NCI-H2227 (cell line): Measurements from ENCODE around the gene TMEM203.

Experiments
- DNase-seq: peaks from one replicate; lab custom pipeline; 2025; ENCODE audit not compliant: unreplicated experiment; lab: John Stamatoyannopoulos, UW

The TMEM203 gene

DNA sequence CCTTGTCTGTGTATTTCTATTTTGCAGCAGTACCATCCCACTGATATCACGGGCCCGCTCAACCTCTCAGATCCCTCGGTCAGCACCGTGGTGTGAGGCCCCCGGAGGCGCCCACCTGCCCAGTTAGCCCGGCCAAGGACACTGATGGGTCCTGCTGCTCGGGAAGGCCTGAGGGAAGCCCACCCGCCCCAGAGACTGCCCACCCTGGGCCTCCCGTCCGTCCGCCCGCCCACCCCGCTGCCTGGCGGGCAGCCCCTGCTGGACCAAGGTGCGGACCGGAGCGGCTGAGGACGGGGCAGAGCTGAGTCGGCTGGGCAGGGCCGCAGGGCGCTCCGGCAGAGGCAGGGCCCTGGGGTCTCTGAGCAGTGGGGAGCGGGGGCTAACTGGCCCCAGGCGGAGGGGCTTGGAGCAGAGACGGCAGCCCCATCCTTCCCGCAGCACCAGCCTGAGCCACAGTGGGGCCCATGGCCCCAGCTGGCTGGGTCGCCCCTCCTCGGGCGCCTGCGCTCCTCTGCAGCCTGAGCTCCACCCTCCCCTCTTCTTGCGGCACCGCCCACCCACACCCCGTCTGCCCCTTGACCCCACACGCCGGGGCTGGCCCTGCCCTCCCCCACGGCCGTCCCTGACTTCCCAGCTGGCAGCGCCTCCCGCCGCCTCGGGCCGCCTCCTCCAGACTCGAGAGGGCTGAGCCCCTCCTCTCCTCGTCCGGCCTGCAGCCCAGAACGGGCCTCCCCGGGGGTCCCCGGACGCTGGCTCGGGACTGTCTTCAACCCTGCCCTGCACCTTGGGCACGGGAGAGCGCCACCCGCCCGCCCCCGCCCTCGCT is 37.5 kb downstream of the TMEM203 start:
- peak; percentile 67 for DNase-seq

DNA sequence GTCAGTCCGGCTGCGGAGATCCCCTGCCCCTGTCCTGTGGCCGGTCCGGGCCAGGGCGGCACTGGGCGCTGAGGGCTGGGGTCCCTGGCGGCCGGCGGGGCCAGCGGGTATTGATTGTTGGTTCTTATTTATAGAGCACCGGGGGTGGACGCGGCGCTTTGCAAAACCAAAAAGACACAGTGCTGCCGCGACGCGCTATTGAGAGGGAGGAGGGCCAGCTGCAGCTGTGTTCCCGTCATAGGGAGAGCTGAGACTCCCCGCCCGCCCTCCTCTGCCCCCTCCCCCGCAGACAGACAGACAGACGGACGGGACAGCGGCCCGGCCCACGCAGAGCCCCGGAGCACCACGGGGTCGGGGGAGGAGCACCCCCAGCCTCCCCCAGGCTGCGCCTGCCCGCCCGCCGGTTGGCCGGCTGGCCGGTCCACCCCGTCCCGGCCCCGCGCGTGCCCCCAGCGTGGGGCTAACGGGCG is 38.1 kb downstream of the TMEM203 start:
- DNase-seq = peak; percentile 30

DNA sequence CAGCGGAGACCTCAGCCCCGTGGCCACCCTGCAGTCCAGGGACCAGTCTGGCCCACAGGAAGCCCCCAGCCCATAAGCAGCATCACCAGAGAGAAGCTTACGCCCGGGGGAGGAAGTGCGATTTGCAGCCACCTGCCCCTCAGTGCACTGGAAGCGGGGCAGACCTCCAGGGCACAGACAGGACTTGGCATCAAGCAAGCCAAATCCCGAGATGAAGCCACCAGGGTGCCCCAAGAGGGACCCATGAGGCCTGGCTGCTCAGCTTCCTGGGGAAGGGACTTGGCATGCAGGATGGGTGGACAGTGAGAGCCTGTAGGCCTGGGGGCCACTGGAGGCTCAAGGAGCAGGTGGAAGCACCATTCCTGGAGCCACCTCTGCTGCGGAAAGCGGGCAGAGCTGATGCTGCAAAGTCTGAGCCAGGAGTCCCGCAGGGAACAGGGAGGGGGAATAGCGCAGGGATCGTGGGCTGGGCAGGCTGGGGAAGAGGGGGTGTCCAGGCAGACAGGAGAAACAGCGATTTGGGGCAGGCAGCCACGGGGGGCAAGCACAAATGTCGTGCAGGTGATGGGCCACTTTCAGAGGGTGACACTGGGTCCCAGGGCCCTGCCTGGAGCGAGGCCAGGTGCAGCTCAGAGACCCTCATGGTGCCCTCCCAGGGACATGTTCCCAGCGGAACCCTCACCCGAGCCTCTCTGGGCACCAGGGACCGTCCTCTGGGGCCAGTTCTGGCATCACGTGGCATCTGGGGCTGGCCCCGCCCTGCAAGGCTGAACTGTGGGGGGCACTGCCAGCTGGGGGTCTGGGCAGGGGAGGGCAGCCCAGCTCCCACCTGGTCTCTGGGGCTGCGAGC is 38.8 kb downstream of the TMEM203 start:
- DNase-seq = no peak

DNA sequence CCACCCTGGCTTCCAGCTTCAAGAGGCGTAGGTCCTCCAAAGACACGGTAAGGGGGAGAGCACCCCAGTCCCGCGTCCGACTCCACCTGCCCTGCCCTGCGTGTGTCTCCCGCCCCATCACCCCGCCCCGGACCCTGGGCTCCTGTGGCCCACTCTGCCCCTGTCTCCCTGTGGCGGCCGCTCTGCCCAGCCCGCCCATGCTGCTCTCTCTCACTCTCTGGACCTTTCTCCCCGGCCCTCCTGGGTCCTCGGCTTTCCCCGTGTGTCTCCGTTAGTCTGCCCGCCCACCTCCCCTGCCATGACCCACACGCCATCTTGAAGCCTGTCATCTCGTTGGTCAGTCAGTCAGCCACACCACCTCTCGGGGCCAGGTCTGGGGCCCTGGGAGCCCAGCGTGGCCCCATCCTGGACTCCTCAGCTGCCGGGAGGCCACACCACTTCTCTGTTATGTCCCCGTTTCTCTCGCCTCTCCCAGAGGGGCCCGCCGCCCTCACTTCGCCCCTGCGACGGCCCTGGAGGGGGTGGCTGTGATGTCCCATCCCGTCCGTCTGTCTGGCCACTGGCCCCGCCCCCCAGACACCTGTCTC is 40.1 kb downstream of the TMEM203 start:
- no peak for DNase-seq

DNA sequence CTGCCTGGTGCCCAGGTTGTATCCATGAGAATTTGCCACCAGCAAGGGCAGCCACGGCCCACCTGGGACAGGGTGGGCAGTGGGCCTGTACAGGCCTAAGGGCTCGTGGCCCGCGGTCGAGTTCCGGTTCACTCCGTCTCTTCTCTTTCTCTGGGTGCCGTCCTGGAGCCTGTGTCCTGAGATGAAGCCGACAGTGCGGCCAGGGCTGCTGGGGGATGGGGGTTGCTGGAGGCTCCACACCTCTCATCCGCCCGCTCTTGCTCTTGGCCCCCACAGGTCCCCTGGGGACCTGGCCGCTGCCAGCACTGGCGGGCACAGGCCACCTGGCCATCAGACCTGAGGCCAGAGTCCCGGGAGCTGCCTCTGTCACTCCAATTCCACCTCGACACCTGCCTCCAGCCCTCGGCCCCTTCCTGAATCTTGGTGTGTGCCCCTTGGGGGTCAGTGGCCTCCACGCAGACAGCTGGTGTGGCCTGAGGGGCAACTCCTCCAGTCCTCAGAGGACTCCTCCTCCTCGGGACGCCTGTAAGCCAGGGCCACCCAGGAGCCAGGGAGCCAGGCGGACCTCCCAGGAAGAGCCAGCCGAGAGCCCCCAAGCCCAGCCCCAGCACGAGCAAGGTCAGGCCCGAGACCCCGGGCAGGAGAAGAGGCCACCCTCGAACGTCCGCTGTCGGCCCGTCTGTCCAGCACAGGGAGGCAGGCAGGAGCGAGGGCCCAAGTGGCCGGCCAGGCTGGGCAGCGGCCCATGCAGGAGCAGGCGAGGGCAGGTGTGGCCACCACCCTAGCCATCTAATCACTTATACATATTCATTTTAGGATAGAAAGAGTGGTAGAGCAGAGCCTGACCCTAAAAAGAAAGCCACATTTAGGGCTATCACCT is 40.8 kb downstream of the TMEM203 start:
- DNase-seq = no peak

DNA sequence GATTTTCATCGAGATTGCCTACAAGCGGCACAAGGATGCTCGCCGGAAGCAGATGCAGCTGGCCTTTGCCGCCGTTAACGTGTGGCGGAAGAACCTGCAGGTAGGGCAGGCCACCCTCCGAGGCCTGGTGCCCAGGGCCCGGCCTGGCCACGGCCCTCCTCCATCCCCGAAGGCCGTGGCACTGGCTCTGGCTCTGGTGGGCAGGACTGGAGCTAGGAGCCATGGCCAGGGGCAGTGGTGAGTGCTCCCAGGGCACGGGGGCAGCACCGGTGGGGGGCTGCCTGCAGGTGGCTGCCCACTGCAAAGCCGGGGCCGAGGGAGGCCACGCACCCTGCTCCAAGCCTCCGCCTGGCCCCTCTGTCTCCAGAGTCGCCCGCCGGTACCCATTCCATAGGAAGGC is 41.6 kb downstream of the TMEM203 start:
- DNase-seq = no peak

DNA sequence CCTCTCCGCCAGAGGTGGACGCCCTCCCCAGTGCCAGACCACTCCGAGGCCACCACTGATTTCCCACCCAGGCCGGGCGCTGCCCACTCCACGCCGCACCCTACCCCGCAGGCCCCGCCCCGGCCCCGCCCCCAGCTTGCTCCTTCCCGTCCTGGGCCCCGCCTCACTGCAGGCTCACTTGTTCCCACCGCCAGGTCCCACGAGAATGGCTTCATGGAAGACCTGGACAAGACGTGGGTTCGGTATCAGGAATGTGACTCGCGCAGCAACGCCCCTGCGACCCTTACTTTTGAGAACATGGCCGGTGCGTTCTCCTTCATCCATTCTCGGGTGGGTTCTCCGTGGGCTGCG is 42.1 kb downstream of the TMEM203 start:
- no peak for DNase-seq

DNA sequence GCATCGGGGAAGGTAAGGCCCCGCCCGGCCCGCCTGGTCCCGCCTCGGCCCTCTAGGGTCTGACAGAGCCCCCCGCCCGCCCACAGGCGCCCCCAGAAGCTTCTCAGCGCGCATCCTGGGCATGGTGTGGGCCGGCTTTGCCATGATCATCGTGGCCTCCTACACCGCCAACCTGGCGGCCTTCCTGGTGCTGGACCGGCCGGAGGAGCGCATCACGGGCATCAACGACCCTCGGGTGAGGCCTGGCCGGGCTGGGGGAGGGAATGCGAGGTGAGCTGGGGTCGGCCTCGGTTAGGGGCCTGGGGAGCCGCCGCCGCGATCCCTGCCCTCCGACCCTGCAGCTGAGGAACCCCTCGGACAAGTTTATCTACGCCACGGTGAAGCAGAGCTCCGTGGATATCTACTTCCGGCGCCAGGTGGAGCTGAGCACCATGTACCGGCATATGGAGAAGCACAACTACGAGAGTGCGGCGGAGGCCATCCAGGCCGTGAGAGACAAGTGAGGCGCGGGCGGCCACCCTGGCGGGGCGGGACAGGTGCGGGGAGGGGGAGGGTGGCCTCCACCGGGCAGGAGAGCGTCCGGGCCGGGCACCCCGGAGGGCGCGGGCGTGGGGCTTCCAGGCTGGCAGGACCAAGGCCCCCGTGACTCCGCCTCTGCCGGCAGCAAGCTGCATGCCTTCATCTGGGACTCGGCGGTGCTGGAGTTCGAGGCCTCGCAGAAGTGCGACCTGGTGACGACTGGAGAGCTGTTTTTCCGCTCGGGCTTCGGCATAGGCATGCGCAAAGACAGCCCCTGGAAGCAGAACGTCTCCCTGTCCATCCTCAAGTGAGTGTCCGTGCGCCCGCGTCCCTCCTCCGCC is 42.7 kb downstream of the TMEM203 start:
- no peak for DNase-seq

DNA sequence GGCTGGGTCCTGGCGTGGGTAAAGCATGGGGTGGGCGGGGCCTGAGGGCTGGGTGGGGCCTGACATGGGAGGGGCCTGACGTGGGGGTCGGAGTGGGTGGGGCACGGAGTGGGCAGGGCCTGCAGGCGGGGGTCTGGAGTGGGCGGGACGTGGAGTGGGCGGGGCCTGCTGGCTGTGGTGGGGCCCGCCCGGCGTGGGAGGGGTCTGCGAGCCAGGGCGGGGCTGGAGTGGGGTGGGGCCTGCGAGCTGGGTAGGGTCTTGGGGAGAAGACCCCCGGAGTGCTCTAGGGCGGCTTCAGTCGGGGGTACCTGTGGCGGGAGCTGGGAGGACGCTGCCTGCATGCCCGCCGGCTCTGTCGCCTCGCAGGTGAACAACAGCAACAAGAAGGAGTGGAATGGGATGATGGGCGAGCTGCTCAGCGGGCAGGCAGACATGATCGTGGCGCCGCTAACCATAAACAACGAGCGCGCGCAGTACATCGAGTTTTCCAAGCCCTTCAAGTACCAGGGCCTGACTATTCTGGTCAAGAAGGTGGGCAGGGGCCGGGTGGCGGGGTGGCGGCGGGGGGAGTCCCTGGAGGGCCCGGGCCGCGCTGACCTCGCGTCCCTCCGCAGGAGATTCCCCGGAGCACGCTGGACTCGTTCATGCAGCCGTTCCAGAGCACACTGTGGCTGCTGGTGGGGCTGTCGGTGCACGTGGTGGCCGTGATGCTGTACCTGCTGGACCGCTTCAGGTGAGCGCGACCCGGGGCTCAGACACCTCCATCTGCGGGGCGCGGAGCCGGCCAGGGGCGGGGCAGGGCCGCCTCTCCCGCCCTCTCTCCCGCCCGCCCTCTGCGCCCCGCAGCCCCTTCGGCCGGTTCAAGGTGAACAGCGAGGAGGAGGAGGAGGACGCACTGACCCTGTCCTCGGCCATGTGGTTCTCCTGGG is 43.6 kb downstream of the TMEM203 start:
- DNase-seq = no peak

DNA sequence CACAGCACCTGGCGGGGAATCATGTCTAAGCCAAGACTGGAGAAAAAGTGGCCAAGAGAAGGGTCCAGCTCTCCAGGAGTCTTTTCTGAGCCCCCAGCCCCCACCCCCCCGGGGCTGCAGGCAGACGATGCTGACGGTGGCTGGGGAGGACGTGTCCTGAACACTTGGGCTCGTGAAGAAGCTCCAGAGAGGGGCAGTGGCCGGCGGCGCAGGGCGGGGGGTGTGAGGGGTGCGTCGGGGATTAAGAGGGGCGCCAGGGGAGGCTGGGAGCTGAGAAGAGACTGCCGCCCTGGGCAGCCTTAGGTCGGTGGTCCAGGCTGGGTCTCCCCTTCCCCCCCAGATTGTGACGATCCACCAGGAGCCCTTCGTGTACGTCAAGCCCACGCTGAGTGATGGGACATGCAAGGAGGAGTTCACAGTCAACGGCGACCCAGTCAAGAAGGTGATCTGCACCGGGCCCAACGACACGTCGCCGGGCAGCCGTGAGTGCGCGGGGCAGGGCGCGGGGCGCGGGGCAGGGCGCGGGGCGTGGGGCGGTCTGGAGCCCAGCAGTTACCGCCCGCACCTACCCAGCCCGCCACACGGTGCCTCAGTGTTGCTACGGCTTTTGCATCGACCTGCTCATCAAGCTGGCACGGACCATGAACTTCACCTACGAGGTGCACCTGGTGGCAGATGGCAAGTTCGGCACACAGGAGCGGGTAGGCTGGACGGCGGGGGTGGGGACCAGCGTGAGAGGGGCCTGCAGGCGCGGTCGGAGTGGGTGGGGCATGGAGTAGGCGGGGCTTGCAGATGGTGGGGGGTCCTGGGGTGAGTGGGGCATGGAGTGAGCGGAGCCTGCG is 44.5 kb downstream of the TMEM203 start:
- DNase-seq = no peak

DNA sequence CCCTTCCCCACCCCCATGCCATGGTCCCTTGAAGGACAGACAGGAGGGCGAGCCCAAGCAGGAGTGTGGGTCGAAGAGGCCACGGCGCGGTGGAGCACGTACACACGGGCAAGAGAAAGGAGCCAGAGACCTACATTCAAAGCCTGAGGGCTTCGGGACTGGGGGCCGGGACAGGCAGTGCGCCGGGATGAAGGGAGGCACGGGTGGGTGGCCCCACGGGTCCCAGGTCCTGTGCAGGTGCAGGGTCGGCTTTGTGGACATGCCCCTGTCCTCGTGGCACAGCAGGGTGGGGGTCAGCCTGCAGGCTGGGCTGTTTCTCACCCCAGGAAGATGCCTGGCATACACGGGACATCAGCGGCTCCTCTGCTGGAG is 45.4 kb downstream of the TMEM203 start:
- no peak for DNase-seq

DNA sequence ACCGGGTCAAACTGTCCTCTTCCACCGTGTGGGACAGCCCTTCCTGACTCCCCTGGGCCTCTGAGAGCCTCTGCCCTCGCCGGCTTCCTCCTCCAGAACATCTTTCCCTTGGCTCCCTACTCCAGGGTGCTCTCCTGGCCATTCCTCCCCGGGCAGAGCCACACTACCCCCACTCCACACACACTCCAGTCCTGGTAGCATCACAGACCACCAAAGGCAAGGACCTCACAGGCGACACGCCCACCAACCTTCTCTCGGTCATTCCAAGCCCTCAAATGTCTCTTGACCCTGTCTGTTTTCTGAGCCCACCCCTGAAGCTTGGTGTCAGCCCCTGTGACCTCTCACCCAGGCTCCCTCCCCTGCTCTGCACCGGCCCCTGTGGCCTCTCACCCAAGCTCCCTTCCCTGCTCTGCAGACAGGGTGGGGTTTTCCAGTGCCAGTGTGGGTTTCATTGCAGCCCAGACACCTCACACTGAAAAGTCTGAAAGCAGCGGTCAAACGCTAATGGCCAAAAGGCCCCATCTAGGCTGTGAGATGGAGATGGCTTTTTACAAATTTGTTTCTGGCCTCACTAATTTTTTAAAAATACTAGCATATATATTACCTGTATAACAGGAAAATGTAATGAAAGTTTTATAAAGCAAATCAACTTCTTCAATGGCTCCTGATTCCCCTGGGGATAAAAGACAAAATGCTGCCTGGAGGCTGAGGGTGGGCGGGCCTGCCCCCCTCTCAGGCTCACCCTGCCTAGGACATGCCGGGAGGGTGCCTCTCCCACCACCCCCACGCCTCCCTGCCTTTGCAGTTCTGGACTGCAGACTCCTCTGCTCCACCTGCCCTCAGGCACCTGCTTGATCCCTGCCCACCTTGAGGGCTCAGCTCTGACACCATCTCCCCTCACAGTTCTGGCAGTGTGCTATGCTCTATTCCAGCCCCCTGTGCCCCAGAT is 46.1 kb downstream of the TMEM203 start:
- DNase-seq = no peak

DNA sequence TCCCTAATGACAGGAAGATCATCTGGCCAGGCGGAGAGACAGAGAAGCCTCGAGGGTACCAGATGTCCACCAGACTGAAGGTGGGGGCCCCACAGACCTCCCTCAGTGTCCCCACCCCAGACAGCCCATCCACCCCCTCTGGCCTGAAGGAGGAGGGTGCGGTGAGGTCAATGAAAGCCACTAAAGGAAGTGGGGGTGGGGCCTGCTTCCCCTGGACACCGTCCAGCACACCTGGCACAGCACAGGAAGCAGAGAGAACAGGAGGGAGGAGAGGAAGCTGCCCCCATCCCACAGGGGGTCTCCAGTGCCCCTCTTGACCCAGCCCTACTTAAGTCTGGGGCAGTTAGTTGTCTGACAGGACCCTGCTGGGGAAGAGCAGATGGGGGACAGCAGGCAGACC is 46.8 kb downstream of the TMEM203 start:
- no peak for DNase-seq

DNA sequence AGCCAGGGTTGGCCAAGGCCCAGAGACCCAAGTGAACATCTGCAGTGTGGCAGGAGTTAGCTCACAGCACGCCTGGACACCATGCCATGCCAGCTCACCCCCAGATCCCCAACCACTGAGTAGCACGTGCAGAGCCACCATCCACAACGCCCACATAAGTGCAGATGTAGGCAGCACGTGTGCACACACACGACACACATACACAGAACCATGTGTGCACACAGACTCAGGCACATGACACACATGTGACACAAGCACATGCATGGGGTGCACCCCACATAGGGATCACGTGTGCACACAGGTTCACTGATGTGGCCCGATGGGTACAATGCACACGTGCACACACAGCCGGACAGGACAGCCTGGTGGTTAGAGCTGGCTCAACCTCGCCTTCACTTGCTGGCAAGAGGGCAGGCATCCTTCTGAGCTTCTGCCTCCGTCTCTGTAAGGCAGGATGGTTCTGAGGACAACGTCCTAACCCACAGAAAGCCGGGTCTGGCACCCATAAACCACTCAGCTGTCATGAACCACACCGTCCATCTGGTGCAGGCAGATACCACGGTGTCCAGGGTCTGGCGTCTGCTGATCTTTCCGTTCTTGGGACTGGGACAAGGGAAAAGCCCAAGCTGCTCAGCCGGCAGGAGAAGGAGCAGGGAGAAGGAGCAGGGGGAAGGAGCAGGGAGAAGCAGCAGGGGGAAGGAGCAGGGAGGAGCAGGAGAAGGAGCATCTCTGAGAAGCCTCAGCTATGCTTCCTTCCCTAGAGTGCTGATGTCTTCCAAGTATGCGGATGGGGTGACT is 47.6 kb downstream of the TMEM203 start:
- no peak for DNase-seq

DNA sequence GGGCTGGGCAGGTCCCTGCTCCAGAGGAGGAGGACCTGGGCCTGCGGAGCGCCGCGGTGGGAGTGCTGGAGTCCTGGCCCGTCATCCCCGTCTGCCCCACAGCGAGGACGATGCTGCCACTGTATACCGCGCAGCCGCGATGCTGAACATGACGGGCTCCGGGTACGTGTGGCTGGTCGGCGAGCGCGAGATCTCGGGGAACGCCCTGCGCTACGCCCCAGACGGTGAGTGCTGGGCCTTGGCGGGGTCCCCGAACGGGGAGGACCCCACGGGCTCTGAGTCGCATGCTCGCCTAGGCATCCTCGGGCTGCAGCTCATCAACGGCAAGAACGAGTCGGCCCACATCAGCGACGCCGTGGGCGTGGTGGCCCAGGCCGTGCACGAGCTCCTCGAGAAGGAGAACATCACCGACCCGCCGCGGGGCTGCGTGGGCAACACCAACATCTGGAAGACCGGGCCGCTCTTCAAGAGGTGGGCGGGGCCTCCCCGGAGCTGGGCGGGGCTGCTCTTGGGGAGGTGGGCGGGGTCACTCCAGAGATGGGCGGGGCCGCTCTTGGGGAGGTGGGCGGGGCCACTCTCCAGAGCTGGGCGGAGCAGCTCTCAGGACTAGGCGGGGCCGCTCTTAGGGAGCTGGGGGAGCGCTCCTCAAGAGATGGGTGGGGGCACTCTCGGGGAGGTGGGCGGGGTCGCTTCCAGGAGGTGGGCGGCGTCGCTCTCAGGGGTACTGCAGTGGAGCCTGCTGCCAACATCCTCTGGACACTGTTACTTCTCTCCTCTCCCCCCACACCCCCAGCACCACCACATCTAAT is 48.7 kb downstream of the TMEM203 start:
- DNase-seq = no peak
